Endothelial cell of umbilical vein (primary cell): ENCODE data around the gene CLIC4.

ENCODE experiments used
- POLR2A ChIP-seq: IDR thresholded peaks from 2 replicates; pipeline ENCODE4 v1.6.1; 2012; ENCODE audit warnings: low read depth, mild to moderate bottlenecking, control low read depth, low read length
- TF ChIP-seq, protein P1 (sequence below), 2 donors: IDR thresholded peaks; 1 replicate in 1 of 2; 2 replicates in 1 of 2; pipeline ENCODE4 v1.5.1; 2011; ENCODE audit warnings: low read length in 2 of 2, mild to moderate bottlenecking in 2 of 2, moderate library complexity in 2 of 2, control low read depth in 1 of 2, inconsistent platforms in 1 of 2, low read depth in 1 of 2; ENCODE audit not compliant: insufficient read depth in 1 of 2; ENCODE audit errors: extremely low read depth in 1 of 2
- TF ChIP-seq, protein P2 (sequence below): IDR thresholded peaks from 2 replicates; pipeline ENCODE4 v1.6.1; 2011; ENCODE audit not compliant: insufficient read depth, insufficient read length

DNA sequence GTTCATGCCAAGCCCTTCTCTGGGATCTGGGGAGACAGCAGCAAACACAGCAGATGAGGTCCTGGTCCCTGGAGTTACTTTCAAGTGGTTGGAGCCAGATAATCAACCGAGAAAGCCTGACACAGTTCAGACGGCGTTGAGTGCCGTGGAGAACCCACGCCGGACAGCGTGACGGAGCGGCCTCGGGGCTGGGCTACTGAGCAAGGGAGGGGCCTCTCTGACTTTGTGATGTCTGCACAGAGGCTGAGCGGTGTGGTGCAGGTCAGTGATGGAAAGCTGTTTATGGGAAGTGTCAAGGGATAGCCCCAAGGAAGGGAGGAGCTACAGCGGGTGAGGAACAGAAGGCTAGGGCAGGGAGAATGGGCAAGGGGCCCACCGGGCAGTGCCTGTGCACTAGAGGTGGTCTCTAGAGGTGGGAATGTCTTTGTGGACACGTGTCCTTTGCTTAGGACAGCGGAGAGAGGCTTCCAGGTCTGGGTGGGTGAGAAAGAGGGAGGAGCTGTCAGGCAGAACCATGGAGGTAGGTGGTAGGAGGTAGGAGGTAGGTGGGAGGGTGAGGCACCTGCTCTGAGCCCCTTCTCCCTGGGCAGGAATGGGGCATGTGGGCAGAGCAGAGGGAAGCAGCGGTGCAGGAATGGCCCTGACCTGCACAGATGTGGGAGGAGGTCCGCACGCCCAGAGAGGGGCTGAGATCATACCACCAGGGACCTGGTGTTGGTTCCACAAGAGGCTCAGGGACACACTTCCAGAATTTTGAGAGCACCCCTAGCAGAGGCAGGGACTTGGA, 122.0 kb downstream of the CLIC4 start:
- TF ChIP-seq, protein P1, sequence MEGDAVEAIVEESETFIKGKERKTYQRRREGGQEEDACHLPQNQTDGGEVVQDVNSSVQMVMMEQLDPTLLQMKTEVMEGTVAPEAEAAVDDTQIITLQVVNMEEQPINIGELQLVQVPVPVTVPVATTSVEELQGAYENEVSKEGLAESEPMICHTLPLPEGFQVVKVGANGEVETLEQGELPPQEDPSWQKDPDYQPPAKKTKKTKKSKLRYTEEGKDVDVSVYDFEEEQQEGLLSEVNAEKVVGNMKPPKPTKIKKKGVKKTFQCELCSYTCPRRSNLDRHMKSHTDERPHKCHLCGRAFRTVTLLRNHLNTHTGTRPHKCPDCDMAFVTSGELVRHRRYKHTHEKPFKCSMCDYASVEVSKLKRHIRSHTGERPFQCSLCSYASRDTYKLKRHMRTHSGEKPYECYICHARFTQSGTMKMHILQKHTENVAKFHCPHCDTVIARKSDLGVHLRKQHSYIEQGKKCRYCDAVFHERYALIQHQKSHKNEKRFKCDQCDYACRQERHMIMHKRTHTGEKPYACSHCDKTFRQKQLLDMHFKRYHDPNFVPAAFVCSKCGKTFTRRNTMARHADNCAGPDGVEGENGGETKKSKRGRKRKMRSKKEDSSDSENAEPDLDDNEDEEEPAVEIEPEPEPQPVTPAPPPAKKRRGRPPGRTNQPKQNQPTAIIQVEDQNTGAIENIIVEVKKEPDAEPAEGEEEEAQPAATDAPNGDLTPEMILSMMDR (IDR thresholded peaks at IDR 0.05; ENCODE audit: extremely low read depth in 1 of 2, insufficient read depth in 1 of 2, low read depth in 1 of 2, low read length in 2 of 2) = no peak
- TF ChIP-seq, protein P2, sequence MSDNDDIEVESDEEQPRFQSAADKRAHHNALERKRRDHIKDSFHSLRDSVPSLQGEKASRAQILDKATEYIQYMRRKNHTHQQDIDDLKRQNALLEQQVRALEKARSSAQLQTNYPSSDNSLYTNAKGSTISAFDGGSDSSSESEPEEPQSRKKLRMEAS = no peak
- no peak for TF ChIP-seq POLR2A
